Measurements from ENCODE around the gene TMEM269. TPM values are rescaled to one million over a fixed set of nuclear protein-coding genes. Genes with fewer than 3 reads are reported as not detected.

TMEM269 gene
- polyA plus RNA-seq, 1 donor (not counting 4 experiments of a cell fraction or from before 2014, with no cell fraction given) = 0.12 TPM

- H3K9ac ChIP-seq (ENCODE audit: control insufficient read depth, extremely low read depth, insufficient read depth, low read length) = peak overlapping the region; percentile 83
- no peaks in the 10 kb centered on the region for H3K27me3 ChIP-seq (ENCODE audit: control insufficient read depth, extremely low read depth, insufficient read depth, low read length)
- no peaks in the 10 kb centered on the region for H3K9me1 ChIP-seq (ENCODE audit: control insufficient read depth, extremely low read depth, insufficient read depth, low read length)
- H3K9me3 ChIP-seq (ENCODE audit: control insufficient read depth, low read depth, low read length) = no peaks in the 10 kb centered on the region
- peak overlapping the region; percentile 25 for H3K27ac ChIP-seq (ENCODE audit: control insufficient read depth, insufficient read depth, low read length)
- DNase-seq (ENCODE audit: low read depth, low spot score) = no peak
- peak overlapping the region; percentile 96 for H3K4me2 ChIP-seq (ENCODE audit: control insufficient read depth, extremely low read depth, insufficient read depth, low read depth, low read length)
- no peaks in the 10 kb centered on the region for H4K20me1 ChIP-seq (ENCODE audit: control insufficient read depth, extremely low read depth, insufficient read depth, low read length)
- H3K36me3 ChIP-seq (ENCODE audit: control insufficient read depth in 2 of 2, extremely low read depth in 1 of 2, insufficient read depth in 2 of 2, low read length in 2 of 2) = peaks cover 0 to 3% of the 10 kb centered on the region in 2 experiments
- peak overlapping the region; percentile 100 for H2AFZ ChIP-seq (ENCODE audit: control insufficient read depth, low read length)
- dilution Hi-C loops (cut with MboI; ENCODE audit: extremely low pct_ligation_motif_present, low sequenced_read_pairs) = no loop called here
- no peak for FAIRE-seq
- TF ChIP-seq CTCF (optimal IDR thresholded peaks at IDR 0.05 in 1 of 3, IDR thresholded peaks at IDR 0.05 in 1 of 3, conservative IDR thresholded peaks at IDR 0.05 in 1 of 3; ENCODE audit: extremely low read depth in 1 of 3, insufficient read depth in 2 of 3, low read length in 3 of 3) = peak; percentile 54 to 64 (median 55)
- TF ChIP-seq EZH2 (IDR thresholded peaks at IDR 0.05; ENCODE audit: low read length) = no peak
- H3K4me1 ChIP-seq (ENCODE audit: control insufficient read depth, extremely low read depth, insufficient read depth, low read length) = peaks cover 12% of the 10 kb centered on the region
- H3K79me2 ChIP-seq (ENCODE audit: control insufficient read depth, insufficient read depth, low read length) = peaks cover 44% of the 10 kb centered on the region
- H3K4me3 ChIP-seq (ENCODE audit: control insufficient read depth in 2 of 3, extremely low read depth in 1 of 3, insufficient read depth in 2 of 3, low read depth in 1 of 3, low read length in 3 of 3) = peak overlapping the region; percentile 74 to 93 (median 85)
Measured at GRCh38 chr1:42765832-42766740, 18.7 kb upstream of the TMEM269 start.

GRCh38 chr1:42766741-42767509 lies 17.9 kb upstream of the TMEM269 start, which contains the start of the genes C1orf50 and P3H1:
C1orf50 (plus strand) TSS chr1:42767249; CDS start chr1:42767312, 63 bp downstream.
P3H1 (minus strand) TSS chr1:42767028; CDS start chr1:42766971, 57 bp downstream.
- H3K9me1 ChIP-seq (ENCODE audit: control insufficient read depth, extremely low read depth, insufficient read depth, low read length) = no peaks in the 10 kb centered on the region
- peak within 1 kb of the TSS; percentile 38 for H3K27ac ChIP-seq (ENCODE audit: control insufficient read depth, insufficient read depth, low read length)
- H3K4me1 ChIP-seq (ENCODE audit: control insufficient read depth, extremely low read depth, insufficient read depth, low read length) = peaks cover 12% of the 10 kb centered on the region
- dilution Hi-C loops (cut with MboI; ENCODE audit: extremely low pct_ligation_motif_present, low sequenced_read_pairs) = no loop called here
- no peaks in the 10 kb centered on the region for H3K27me3 ChIP-seq (ENCODE audit: control insufficient read depth, extremely low read depth, insufficient read depth, low read length)
- peak; percentile 90 for DNase-seq (ENCODE audit: low read depth, low spot score)
- peak within 1 kb of the TSS; percentile 83 for H3K9ac ChIP-seq (ENCODE audit: control insufficient read depth, extremely low read depth, insufficient read depth, low read length)
- H3K4me2 ChIP-seq (ENCODE audit: control insufficient read depth, extremely low read depth, insufficient read depth, low read depth, low read length) = peak within 1 kb of the TSS; percentile 96
- FAIRE-seq = peak; percentile 29
- no peak for TF ChIP-seq EZH2 (IDR thresholded peaks at IDR 0.05; ENCODE audit: low read length)
- TF ChIP-seq CTCF (optimal IDR thresholded peaks at IDR 0.05 in 1 of 3, IDR thresholded peaks at IDR 0.05 in 1 of 3, conservative IDR thresholded peaks at IDR 0.05 in 1 of 3; ENCODE audit: extremely low read depth in 1 of 3, insufficient read depth in 2 of 3, low read length in 3 of 3) = no peak
- no peaks in the 10 kb centered on the region for H4K20me1 ChIP-seq (ENCODE audit: control insufficient read depth, extremely low read depth, insufficient read depth, low read length)
- H3K79me2 ChIP-seq (ENCODE audit: control insufficient read depth, insufficient read depth, low read length) = peaks cover 48% of the 10 kb centered on the region
- peaks cover 0 to 3% of the 10 kb centered on the region in 2 experiments for H3K36me3 ChIP-seq (ENCODE audit: control insufficient read depth in 2 of 2, extremely low read depth in 1 of 2, insufficient read depth in 2 of 2, low read length in 2 of 2)
- peak within 1 kb of the TSS; percentile 74 to 93 (median 85) for H3K4me3 ChIP-seq (ENCODE audit: control insufficient read depth in 2 of 3, extremely low read depth in 1 of 3, insufficient read depth in 2 of 3, low read depth in 1 of 3, low read length in 3 of 3)
- peak within 1 kb of the TSS; percentile 100 for H2AFZ ChIP-seq (ENCODE audit: control insufficient read depth, low read length)
- no peaks in the 10 kb centered on the region for H3K9me3 ChIP-seq (ENCODE audit: control insufficient read depth, low read depth, low read length)
